Hematopoietic multipotent progenitor cell treated with erythropoietin and hydrocortisone succinate and interleukin-3 and kit ligand, for 8 days (in vitro differentiated cells): Measurements from ENCODE around the gene EMP2.
"Not testable (repeated sequence)": the region's sequence is repeated elsewhere in the genome, so short reads cannot be mapped to it uniquely, and the experiment has no call there.

Experiments used
- DNase-seq: peaks from one replicate; pipeline ENCODE4 v3.0.0-alpha.2; 2015

EMP2 gene

GRCh38 chr16:10547708-10548107 lies 32.7 kb downstream of the EMP2 start:
- DNase-seq, result no peak

- no peak for DNase-seq
Measured at GRCh38 chr16:10543231-10543977, 37.0 kb downstream of the EMP2 start.

GRCh38 chr16:10541366-10541765 lies 39.0 kb downstream of the EMP2 start:
- DNase-seq, result no peak

- no peak for DNase-seq
Measured at GRCh38 chr16:10539793-10540192, 40.6 kb downstream of the EMP2 start.

- no peak for DNase-seq
Measured at GRCh38 chr16:10539236-10539635, 41.2 kb downstream of the EMP2 start.

- DNase-seq, result no peak
Measured at GRCh38 chr16:10538583-10538982, 41.8 kb downstream of the EMP2 start.

DNA sequence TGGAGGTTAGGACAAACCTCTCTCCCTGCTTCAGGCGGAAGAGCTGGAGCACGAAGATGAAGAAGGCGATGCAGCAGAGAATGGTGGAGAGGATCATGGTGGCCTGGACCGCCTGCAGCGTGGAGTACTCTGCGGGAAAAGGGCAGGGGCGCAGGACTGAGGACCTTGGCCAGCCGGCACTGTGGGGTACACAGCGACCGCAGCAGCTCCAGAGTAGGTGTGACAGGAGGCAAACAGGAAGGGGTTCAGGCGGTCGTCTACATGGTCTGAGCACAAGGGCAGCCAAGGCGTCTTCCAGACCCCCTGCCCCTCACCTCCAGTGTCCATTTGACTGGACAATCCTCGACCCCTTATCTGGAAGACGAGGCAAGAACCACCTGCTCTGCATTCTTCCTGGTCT lies 42.5 kb downstream of the EMP2 start:
- no peak for DNase-seq

- no peak for DNase-seq
Measured at GRCh38 chr16:10536814-10537389, 43.5 kb downstream of the EMP2 start.

GRCh38 chr16:10536328-10536727 lies 44.1 kb downstream of the EMP2 start:
- not testable (repeated sequence) for DNase-seq

- no peak for DNase-seq
Measured at GRCh38 chr16:10535461-10535860, 44.9 kb downstream of the EMP2 start.

GRCh38 chr16:10534748-10535147 lies 45.6 kb downstream of the EMP2 start:
- no peak for DNase-seq

GRCh38 chr16:10533612-10534011 lies 46.8 kb downstream of the EMP2 start:
- DNase-seq, result not testable (repeated sequence)

- DNase-seq, result no peak
Measured at GRCh38 chr16:10531582-10531981, 48.8 kb downstream of the EMP2 start.

- DNase-seq, result no peak
Measured at GRCh38 chr16:10530685-10531084, 49.7 kb downstream of the EMP2 start.

DNA sequence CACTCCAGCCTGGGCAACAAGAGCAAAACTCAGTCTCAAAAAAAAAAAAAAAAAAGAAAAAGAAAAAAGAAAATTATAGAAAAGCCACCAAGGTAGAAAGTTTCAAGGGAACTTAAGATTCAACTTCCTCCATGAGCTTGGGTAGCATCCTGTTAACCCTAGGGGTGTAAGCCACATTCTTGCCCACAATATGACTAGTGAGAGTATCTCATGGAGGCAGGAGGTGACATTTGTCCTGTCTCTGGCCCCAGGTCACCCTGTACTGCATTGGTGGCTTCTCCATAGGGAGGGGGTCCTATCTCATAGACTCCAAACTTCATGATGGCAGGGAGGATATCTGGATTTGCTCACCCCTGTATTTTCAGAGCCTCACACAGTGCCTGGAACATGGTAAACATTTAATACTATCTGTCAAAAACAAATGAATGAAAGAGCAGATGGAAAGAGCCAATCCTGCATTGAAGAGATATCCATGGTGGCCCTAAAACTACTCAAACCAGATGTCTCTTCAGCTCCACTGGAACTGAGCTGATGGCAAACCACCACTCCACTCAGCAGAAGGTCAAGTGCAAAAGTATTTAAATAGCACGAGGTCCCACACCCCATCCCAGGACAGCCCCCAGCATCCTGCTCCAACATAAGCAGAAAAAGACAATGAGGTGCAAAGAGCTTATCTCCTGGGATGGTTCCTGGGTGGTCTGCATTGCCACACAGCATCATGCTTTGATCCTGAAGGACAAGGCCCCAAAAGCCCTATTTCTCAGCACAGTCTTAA lies 50.3 kb downstream of the EMP2 start:
- DNase-seq, result no peak

- DNase-seq, result no peak
Measured at GRCh38 chr16:10528635-10529034, 51.8 kb downstream of the EMP2 start.

- DNase-seq, result no peak
Measured at GRCh38 chr16:10526962-10527361, 53.4 kb downstream of the EMP2 start.

- no peak for DNase-seq
Measured at GRCh38 chr16:10525214-10525825, 55.1 kb downstream of the EMP2 start.

DNA sequence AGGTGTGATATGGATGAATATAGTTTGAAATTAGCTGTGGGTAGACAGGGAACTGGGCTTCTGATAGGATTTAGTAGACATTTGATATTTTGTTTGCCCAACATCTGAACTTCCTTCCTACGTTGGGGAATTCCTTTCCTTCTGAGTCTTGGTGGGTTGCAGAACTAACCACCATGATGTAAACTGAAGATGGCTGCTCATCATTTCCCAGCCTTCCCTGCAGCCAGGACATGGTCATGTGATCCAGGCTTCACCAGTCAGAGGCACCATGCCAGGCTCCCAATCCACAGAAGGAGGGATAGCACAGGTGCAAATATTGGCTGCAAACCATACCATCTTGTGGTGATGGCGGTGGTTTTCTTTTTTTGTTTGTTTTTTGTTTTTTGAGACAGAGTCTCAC lies 57.4 kb downstream of the EMP2 start:
- DNase-seq, result no peak

DNA sequence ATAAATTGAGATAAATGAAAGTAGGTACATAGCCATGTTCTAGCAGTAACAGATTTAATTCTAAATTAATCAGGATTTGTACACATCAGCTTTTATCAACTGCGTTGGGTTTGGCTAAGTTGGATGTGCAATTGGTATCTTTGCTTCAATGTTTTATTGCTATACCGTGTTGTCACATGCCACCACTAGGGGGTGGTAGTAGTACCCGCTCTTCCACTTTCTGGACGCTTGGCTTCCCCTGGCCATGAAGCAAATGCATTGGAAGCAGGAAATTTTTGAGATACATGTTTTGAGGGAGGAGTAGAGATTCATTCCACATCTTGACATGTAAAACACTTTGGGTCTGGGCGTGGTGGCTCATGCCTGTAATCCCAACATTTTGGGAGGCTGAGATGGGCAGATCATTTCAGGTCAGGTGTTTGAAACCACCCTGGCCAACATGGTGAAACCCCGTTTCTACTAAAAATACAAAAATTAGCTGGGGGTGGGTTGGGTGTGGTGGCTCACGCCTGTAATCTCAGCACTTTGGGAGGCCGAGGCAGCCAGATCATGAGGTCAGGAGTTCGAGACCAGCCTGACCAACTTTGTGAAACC lies 58.6 kb downstream of the EMP2 start:
- peak; percentile 74 for DNase-seq

- DNase-seq, result no peak
Measured at GRCh38 chr16:10520869-10521578, 59.4 kb downstream of the EMP2 start.
